Left ventricle myocardium inferior (tissue), 1 donor: ENCODE results near the gene UBLCP1. TPM values are rescaled to one million over a fixed set of nuclear protein-coding genes. Genes with fewer than 3 reads are reported as not detected.
"Not testable (repeated sequence)": the region's sequence is repeated elsewhere in the genome, so short reads cannot be mapped to it uniquely, and the experiment has no call there.

Experiments used
- DNase-seq: peaks from one replicate; pipeline ENCODE4 v3.0.0-alpha.2; 2020
- H3K27ac ChIP-seq: fragments of 200-600 bp; replicated peaks from 2 replicates; pipeline ENCODE4 v1.8.0; 2021
- H3K27me3 ChIP-seq: fragments of 200-600 bp; 2 replicates; pipeline ENCODE4 v1.8.0; 2021; ENCODE audit warnings: low read depth
- H3K36me3 ChIP-seq: fragments of 200-600 bp; 2 replicates; pipeline ENCODE4 v1.8.0; 2021
- H3K4me1 ChIP-seq: fragments of 200-600 bp; 2 replicates; pipeline ENCODE4 v1.8.0; 2021
- H3K4me3 ChIP-seq: fragments of 200-600 bp; 2 replicates; pipeline ENCODE4 v1.8.0; 2021; ENCODE audit warnings: mild to moderate bottlenecking, moderate library complexity
- H3K9me3 ChIP-seq: fragments of 200-600 bp; replicated peaks from 2 replicates; pipeline ENCODE4 v1.8.0; 2021
- intact Hi-C: fragments of 100-400 bp; cut with micrococcal nuclease; formaldehyde crosslinking; loops from one replicate; pipeline ENCODE4 v1.11.0; 2022
- total RNA-seq: library from RNA; stranded (reverse); fragmentation: NEBNext Ultra II Directional; extraction: Animal tissue kit (Norgen Biotek cat#: 25700); gene quantifications from one replicate; pipeline ENCODE4 v1.2.1, GENCODE V29; 2021
- TF ChIP-seq, protein P1 (sequence below): fragments of 200-600 bp; IDR thresholded peaks from 2 replicates; pipeline ENCODE4 v1.8.0; 2021; ENCODE audit warnings: antibody characterized with exemption, mild to moderate bottlenecking, borderline replicate concordance
- donor health status: DM: no; HTN: yes; CAD: no; lungs with severe emphysema.

The UBLCP1 gene
- total RNA-seq, 1 donor from 2014 or later, result 15.9 TPM

DNA sequence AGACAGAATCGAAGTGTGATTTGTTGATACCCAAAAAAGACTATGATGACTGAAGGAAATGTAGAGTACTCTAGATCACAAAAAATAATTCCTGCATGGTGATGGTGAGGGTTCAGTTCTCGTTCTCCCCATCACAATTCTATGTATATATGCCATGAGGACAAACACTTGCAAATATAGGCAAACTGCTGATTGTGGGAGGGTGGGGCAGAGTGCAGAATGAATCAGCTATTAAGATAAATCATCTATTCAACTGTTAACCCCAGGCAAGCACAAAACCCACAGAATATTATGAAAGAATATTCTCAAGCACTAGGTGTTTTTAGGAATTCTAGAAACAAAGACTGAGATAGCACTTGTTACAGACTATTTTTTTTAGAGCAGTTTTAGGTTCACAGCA, 13.9 kb upstream of the UBLCP1 start:
- peaks cover 28% of the 10 kb centered on the region for H3K27me3 ChIP-seq
- intact Hi-C loops, result no loop called here
- H3K36me3 ChIP-seq, result no peaks in the 10 kb centered on the region
- DNase-seq, result no peak
- no peaks in the 10 kb centered on the region for H3K4me1 ChIP-seq
- H3K27ac ChIP-seq, result no peak overlapping the region
- H3K4me3 ChIP-seq, result no peak overlapping the region
- TF ChIP-seq, protein P1, sequence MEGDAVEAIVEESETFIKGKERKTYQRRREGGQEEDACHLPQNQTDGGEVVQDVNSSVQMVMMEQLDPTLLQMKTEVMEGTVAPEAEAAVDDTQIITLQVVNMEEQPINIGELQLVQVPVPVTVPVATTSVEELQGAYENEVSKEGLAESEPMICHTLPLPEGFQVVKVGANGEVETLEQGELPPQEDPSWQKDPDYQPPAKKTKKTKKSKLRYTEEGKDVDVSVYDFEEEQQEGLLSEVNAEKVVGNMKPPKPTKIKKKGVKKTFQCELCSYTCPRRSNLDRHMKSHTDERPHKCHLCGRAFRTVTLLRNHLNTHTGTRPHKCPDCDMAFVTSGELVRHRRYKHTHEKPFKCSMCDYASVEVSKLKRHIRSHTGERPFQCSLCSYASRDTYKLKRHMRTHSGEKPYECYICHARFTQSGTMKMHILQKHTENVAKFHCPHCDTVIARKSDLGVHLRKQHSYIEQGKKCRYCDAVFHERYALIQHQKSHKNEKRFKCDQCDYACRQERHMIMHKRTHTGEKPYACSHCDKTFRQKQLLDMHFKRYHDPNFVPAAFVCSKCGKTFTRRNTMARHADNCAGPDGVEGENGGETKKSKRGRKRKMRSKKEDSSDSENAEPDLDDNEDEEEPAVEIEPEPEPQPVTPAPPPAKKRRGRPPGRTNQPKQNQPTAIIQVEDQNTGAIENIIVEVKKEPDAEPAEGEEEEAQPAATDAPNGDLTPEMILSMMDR, result no peak
- H3K9me3 ChIP-seq, result no peaks in the 10 kb centered on the region

DNA sequence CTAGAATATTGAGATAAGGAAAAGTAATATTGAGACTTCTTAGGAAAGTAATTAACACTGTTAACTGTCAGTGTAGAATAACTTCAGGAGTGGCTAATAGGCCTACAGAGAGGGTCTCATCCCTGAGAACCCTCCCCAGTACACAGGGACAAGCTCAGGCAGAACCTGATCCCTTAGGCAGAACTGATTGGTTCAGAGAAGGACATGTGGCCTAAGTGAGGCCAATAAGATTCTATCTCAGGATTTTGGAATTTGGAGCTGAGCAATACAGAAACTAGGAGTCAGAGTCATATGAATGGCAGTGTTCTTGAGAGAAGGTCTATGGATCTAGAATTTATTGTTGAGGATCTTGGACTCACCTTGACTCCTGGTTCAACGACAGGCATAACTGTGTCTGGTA, 10.9 kb upstream of the UBLCP1 start:
- H3K4me1 ChIP-seq, result no peaks in the 10 kb centered on the region
- no peak overlapping the region for H3K27ac ChIP-seq
- no peak for DNase-seq
- TF ChIP-seq, protein P1, result no peak
- H3K9me3 ChIP-seq, result no peaks in the 10 kb centered on the region
- no peak overlapping the region for H3K4me3 ChIP-seq
- H3K36me3 ChIP-seq, result no peaks in the 10 kb centered on the region
- peaks cover 39% of the 10 kb centered on the region for H3K27me3 ChIP-seq
- intact Hi-C loops, result no loop called here

DNA sequence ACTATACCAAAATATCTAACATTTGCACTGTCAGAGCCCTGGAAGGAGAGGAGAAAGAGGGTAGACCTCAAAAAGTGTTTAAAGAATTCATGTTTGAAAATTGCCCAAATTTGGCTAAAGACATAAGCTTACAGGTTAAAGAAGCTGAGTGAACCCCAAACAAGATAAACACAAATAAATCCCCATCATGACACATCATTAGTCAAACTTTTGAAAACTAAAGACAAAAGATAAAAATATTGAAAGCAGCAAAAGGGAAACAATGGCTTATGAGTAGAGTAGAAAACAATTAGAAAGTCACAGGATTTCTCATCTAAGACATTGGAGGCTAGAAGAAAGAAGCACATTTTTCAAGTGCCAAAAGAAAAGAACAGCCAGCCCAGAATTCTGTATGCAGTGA, 6.1 kb upstream of the UBLCP1 start:
- Histone ChIP-seq H3K4me3 (no peak overlapping the region), H3K27me3 (peaks cover 15% of the 10 kb centered on the region), H3K36me3 (no peaks in the 10 kb centered on the region), H3K27ac (no peak overlapping the region), H3K9me3 (no peaks in the 10 kb centered on the region), H3K4me1 (no peaks in the 10 kb centered on the region)
- intact Hi-C loops, result no loop called here
- DNase-seq, result no peak
- TF ChIP-seq, protein P1, result no peak

DNA sequence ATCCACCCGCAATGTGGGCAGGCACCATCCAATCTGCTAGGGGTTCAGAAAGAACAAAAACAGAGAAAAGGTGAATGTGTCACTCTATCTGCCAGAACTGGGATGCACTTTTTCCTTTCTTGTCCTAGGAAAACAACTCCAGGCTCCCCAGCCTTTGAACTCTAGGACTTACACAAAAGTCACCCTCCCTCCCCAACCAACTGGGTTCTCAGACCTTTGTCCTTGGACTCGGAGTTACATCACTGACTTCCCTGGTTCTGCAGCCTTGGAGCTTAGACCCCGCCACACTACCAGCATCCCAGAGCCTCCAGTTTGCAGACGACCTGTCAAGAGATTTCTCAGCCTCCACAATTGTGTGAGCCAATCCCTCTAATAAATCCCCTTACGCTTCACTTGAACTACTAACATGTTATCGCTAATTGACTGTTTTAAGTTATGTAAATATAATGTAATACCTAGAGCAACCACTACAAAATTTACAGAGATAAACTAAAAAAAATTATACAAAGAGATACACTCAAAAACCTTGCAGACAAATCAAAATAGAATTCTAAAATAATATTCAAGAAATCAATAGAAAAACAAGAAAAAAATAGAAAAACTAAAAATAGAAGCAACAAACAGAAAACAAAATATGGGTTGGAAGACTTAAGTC, 5.3 kb upstream of the UBLCP1 start:
- no peak for DNase-seq
- peaks cover 15% of the 10 kb centered on the region for H3K27me3 ChIP-seq
- no peak overlapping the region for H3K27ac ChIP-seq
- no peaks in the 10 kb centered on the region for H3K36me3 ChIP-seq
- H3K4me3 ChIP-seq, result no peak overlapping the region
- peaks cover 7% of the 10 kb centered on the region for H3K4me1 ChIP-seq
- TF ChIP-seq, protein P1, result no peak
- intact Hi-C loops, result no loop called here
- no peaks in the 10 kb centered on the region for H3K9me3 ChIP-seq

DNA sequence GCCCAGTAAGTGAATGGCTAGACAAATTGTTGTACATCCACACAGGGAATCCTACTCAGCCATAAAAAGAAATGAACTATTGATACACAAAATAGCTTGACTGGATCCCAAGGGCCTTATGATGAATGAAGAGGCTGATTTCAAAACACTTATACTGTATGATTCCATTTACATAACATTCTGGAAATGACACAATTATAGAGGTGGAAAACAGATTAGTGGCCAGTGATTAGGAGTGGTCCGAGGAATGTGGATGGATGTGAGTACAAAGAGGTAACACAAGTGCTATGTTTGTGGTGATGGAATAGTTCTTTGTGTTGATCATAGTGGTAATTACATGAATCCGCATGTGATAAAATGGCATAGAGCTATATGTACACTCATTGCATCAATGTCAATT, 4.7 kb upstream of the UBLCP1 start:
- intact Hi-C loops, result no loop called here
- H3K27me3 ChIP-seq, result peaks cover 15% of the 10 kb centered on the region
- H3K36me3 ChIP-seq, result no peaks in the 10 kb centered on the region

DNA sequence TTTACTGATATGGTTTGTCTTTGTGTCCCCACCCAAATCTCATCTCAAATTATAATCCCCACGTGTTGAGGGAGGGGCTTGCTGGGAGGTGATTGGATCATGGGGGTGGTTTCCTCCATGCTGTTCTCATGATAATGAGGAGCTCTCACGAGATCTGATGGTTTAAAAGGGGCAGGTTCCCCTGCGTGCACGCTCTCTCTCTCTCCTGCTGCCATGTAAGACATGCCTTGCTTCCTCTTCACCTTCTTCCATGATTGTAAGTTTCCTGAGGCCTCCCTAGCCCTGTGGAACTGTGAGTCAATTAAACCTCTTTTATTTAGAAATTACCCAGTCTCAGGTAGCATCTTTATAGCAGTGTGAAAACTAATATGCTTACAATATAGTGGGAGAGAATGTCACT, 2.9 kb upstream of the UBLCP1 start:
- not testable (repeated sequence) for H3K27ac ChIP-seq, DNase-seq, H3K9me3 ChIP-seq, H3K36me3 ChIP-seq, H3K4me3 ChIP-seq, H3K27me3 ChIP-seq
- peaks cover 32% of the 10 kb centered on the region for H3K4me1 ChIP-seq
- intact Hi-C loops, result loop anchor here (10.0 kb wide), 2 partner anchors 45 to 105 kb away; no protein-coding TSS in a partner anchor

More for the DNA sequence above, 4.7 kb upstream of the UBLCP1 start:
- H3K4me3 ChIP-seq, result no peak overlapping the region
- TF ChIP-seq, protein P1, result no peak
- no peak overlapping the region for H3K27ac ChIP-seq
- no peaks in the 10 kb centered on the region for H3K9me3 ChIP-seq
- peaks cover 13% of the 10 kb centered on the region for H3K4me1 ChIP-seq
- DNase-seq, result no peak
